ENCODE results near the gene PDLIM1. TPM values are rescaled to one million over a fixed set of nuclear protein-coding genes. Genes with fewer than 3 reads are reported as not detected.

PDLIM1 gene
- total and polyA plus RNA-seq, 2 donors from 2014 or later, result 72.9 to 148 TPM

DNA sequence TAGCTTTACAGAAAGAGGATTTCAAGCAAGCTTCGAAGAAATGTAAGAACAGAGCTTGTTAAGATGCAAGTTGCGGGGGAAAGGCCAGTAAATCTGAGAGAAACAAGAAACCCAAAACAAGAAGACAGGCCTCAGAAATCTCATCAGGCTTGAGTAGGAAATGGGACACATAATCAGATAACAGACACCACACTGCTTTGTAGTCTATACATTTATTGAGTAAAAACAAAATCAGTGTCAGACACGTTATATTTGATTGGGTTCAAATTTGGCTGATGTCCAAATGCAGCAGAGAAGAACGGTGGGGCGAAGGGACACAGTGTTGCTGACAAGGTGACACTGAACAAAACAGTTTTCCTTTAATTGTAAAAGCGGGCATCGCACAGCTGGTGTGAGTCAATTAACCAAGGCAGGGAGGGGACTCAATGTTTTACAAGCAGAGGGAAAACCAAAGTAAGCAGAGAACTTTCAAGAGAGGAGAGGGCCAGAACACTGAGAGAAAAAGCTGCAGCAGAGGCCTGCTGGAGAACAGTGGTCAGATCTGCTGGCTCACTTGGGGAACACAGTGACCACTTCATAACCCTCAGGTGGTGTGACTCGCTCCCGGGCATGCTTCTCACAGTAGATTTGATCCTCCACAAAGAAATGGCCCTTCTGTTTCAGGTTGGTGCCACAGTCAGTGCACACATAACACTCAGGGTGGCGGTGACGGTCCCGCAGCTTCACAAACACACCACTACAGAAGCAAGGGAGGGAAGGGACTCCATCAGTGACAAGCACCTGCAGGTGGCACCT, 53.2 kb downstream of the PDLIM1 start:
- no peak for FAIRE-seq
- TF ChIP-seq, protein P1, sequence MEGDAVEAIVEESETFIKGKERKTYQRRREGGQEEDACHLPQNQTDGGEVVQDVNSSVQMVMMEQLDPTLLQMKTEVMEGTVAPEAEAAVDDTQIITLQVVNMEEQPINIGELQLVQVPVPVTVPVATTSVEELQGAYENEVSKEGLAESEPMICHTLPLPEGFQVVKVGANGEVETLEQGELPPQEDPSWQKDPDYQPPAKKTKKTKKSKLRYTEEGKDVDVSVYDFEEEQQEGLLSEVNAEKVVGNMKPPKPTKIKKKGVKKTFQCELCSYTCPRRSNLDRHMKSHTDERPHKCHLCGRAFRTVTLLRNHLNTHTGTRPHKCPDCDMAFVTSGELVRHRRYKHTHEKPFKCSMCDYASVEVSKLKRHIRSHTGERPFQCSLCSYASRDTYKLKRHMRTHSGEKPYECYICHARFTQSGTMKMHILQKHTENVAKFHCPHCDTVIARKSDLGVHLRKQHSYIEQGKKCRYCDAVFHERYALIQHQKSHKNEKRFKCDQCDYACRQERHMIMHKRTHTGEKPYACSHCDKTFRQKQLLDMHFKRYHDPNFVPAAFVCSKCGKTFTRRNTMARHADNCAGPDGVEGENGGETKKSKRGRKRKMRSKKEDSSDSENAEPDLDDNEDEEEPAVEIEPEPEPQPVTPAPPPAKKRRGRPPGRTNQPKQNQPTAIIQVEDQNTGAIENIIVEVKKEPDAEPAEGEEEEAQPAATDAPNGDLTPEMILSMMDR (IDR thresholded peaks at IDR 0.05; ENCODE audit: borderline replicate concordance, extremely low read depth, insufficient read depth), result no peak
- no peak overlapping the region for H3K27ac ChIP-seq (ENCODE audit: low read depth in 2 of 2, low read length in 2 of 2)
- DNase-seq, result no peak
- no peak overlapping the region for H3K9ac ChIP-seq (ENCODE audit: low read length in 3 of 3)
- intact Hi-C loops (cut with DNase I), result no loop called here
- H3K36me3 ChIP-seq (ENCODE audit: control insufficient read depth in 2 of 3, insufficient read depth in 3 of 3, low read length in 3 of 3), result peaks cover 0 to 6% (median 6%) of the 10 kb centered on the region in 3 donors
- no peaks in the 10 kb centered on the region for H3K27me3 ChIP-seq (ENCODE audit: control insufficient read depth, insufficient read depth, low read length)
- no peak overlapping the region for H3K4me3 ChIP-seq (ENCODE audit: low read length in 3 of 3)
- no peaks in the 10 kb centered on the region for H3K4me1 ChIP-seq (ENCODE audit: control insufficient read depth in 2 of 3, insufficient read depth in 2 of 3, low read depth in 1 of 3, low read length in 3 of 3)
- H3K9me3 ChIP-seq (ENCODE audit: control insufficient read depth in 2 of 3, insufficient read depth in 1 of 3, low read length in 3 of 3), result peaks cover 0 to 1% (median 0%) of the 10 kb centered on the region in 3 donors

DNA sequence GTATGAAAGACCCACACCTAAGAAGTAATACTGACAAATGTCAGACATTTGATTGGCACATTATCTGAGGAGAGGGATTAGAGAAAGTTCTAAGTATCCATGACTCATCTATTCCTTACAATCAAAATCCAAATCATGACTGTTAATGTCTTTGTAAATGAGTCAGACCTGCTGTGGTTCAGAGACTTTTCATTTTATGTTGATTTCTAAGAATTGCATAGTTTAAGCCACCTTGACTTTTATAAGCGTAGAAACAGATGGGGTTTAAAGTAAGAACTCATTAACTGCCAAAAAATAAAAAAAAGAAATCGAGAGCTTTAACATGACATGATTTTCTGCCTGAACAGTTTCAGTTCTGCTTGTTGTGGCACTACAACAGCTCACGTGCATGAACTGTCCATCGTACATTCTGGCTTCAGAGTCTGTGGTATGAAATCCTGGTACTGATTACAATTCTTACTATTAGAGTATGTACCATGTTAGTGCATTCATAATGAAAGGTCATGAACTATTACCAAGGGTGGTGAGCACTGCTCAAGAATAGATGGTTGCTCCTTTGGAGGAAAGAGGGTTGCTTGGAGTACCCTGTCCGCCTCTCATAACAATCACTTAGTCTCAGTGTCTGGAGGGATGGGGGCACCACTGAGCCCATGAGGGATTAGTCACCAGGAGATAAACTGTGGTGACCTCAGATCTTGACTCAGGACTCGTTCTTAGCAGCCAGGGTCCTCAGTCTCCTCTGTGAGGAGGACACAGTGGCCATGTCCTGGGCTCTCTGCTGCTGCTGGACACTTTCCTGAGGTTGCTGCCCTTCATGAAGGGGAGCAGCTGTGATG, 54.5 kb downstream of the PDLIM1 start:
- no peaks in the 10 kb centered on the region for H3K4me1 ChIP-seq (ENCODE audit: control insufficient read depth in 2 of 3, insufficient read depth in 2 of 3, low read depth in 1 of 3, low read length in 3 of 3)
- no peak overlapping the region for H3K4me3 ChIP-seq (ENCODE audit: low read length in 3 of 3)
- H3K9ac ChIP-seq (ENCODE audit: low read length in 3 of 3), result no peak overlapping the region
- DNase-seq (no peak), FAIRE-seq (no peak)
- intact Hi-C loops (cut with DNase I), result no loop called here
- no peak overlapping the region for H3K27ac ChIP-seq (ENCODE audit: low read depth in 2 of 2, low read length in 2 of 2)
- no peaks in the 10 kb centered on the region for H3K27me3 ChIP-seq (ENCODE audit: control insufficient read depth, insufficient read depth, low read length)
- peaks cover 0 to 1% (median 0%) of the 10 kb centered on the region in 3 donors for H3K9me3 ChIP-seq (ENCODE audit: control insufficient read depth in 2 of 3, insufficient read depth in 1 of 3, low read length in 3 of 3)
- peaks cover 0 to 6% (median 4%) of the 10 kb centered on the region in 3 donors for H3K36me3 ChIP-seq (ENCODE audit: control insufficient read depth in 2 of 3, insufficient read depth in 3 of 3, low read length in 3 of 3)
- TF ChIP-seq, protein P1 (IDR thresholded peaks at IDR 0.05; ENCODE audit: borderline replicate concordance, extremely low read depth, insufficient read depth), result no peak

DNA sequence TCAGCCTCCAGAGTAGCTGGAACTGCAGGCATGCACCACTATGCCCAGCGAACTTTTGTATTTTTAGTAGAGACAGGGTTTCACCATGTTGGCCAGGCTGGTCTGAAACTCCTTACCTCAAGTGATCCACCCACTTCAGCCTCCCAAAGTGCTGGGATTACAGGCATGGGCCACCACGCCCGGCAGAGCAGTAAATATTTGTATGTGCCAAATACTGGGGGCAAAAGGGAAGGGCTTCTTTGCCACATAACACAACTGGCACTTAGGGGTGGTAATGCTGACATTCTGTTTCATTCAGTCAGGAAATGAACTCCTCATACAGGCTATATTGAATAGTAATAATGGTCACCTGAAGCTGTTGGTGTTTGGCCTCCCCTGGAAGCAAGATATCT, 55.1 kb downstream of the PDLIM1 start:
- TF ChIP-seq, protein P1 (IDR thresholded peaks at IDR 0.05; ENCODE audit: borderline replicate concordance, extremely low read depth, insufficient read depth), result no peak
- FAIRE-seq, result no peak
- DNase-seq, result no peak
- Histone ChIP-seq H3K9me3 (ENCODE audit: control insufficient read depth in 2 of 3, insufficient read depth in 1 of 3, low read length in 3 of 3) (peaks cover 0 to 1% (median 0%) of the 10 kb centered on the region in 3 donors), H3K27me3 (ENCODE audit: control insufficient read depth, insufficient read depth, low read length) (no peaks in the 10 kb centered on the region), H3K4me3 (ENCODE audit: low read length in 3 of 3) (no peak overlapping the region), H3K9ac (ENCODE audit: low read length in 3 of 3) (no peak overlapping the region), H3K4me1 (ENCODE audit: control insufficient read depth in 2 of 3, insufficient read depth in 2 of 3, low read depth in 1 of 3, low read length in 3 of 3) (no peaks in the 10 kb centered on the region), H3K36me3 (ENCODE audit: control insufficient read depth in 2 of 3, insufficient read depth in 3 of 3, low read length in 3 of 3) (peaks cover 0 to 6% (median 4%) of the 10 kb centered on the region in 3 donors), H3K27ac (ENCODE audit: low read depth in 2 of 2, low read length in 2 of 2) (no peak overlapping the region)
- intact Hi-C loops (cut with DNase I), result no loop called here

Measured in kidney (tissue), 14 donors.